NCI-H226 (cell line): ENCODE data around the gene PYROXD2.

Source experiments
- DNase-seq: peaks from one replicate; pipeline ENCODE4 v3.0.0-alpha.2; 2015

The PYROXD2 gene

DNA sequence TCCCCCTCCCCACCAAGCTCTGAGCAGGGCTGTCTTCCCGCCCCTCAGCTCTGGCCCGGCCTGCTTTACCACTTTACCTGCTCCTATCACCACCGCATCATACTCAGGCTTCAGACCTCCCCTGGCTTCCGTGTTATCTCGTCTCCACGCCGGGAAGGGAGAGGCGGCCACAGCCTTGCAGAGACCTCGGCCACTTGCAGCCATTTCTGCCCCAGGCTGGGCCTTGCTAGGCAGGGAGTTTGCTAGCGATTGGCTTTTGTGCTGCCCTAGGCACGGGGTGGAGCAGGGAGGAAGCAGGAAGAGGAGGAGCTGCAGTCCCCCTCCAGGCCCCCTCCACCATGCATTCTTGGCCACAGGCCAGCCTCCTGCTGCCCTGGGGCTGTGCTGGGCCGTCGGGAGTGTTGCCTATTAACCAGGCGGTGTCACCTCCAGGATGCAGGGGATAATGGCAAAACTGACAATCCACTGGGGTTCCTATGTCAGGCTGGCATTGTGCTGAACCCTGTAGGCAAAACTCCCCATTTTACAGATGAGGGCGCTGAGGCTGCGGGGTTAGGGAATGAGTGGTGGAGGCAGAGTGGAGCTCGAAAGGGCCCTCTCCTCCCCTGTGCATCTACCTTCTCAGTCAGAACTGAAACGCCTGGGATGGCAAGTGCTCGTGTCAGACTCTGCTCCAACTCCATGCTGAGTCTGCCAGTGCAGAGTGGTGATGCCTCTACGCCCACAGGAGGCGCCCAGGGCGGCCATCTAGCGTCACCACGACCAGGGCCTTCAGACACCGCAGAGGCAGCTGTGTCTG, at the start of gene PYROXD2:
Gene PYROXD2, minus strand, starts transcription at position 251 of the 799 bp plus-strand sequence. Its CDS starts 47 bp downstream, at position 204.
- peak; percentile 86 for DNase-seq

DNA sequence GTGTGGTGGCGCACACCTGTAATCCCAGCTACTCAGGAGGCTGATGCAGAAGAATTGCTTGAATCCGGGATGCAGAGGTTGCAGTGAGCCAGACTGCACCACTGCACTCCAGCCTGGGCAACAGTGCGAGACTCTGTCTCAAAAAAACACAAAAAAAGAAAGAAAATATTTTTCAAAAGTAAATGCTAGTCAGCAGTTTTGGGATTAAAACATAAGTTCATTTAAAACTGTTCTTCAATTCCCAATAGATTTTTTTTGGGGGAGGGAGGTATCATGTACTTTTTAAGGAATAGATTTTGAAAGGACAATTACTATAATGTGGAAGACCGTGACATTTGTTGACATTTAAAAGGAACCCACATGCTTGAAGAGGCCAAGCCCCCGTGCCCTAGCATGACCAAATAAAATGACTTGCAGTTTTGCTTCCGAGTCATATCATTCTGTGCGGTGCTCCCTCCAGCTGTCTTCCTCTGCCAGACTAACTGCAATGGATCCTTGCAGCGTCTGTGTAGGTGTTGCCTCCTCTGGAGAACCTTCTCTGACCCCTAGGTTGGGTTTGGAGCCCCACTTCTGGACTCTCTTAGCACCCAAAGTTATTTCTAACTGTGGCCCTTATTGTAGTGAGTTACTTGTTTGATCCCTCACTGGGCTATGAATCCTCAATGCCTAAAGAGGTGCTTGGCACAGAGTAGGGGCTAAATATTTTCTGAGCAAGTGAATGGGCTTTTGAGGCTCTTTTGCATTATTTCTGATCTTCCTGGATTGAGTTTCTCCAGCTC, 49.2 kb upstream of the PYROXD2 start:
- no peak for DNase-seq

- no peak for DNase-seq
Measured at GRCh38 chr10:98463016-98463415, 48.0 kb upstream of the PYROXD2 start.

GRCh38 chr10:98461500-98461842, 46.5 kb upstream of the PYROXD2 start:
- DNase-seq, result no peak

DNA sequence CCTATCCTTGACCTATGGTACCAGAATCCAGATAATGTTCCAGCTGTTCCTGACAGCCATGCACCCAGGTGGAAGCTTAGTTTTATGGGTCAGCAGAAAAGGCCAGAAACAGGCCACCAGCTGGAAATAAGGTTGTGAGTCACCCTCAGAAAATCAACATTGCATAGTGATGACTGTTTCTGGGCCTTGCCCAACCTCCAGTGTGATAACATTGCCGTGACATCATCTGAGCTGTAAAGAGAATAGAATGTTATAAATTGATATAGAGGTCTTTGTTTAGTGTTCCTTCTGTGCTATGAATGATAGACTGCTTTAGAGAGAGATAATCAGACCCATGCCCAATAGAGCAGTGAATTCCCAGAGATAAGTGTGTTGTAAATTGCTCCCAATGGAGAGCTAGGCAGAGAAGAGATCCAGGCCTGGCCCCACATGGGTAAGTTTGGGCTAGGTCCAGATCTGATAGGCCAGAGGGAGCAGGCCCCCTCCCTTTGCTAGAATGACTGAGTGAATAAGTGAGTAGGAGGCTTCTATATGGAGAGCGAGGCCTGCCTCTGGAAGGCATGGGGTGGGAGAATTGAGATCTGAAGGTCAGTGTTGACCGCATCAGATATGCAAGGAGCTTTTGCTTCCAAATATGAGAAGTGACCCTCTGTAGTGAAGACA, 46.0 kb upstream of the PYROXD2 start:
- peak; percentile 93 for DNase-seq

GRCh38 chr10:98458809-98459784, 44.1 kb upstream of the PYROXD2 start:
- DNase-seq, result no peak

GRCh38 chr10:98457721-98458120, 42.7 kb upstream of the PYROXD2 start:
- DNase-seq, result no peak

- no peak for DNase-seq
Measured at GRCh38 chr10:98456686-98457482, 41.9 kb upstream of the PYROXD2 start.

- no peak for DNase-seq
Measured at GRCh38 chr10:98456043-98456570, 41.1 kb upstream of the PYROXD2 start.

GRCh38 chr10:98453729-98454128, 38.7 kb upstream of the PYROXD2 start:
- no peak for DNase-seq

DNA sequence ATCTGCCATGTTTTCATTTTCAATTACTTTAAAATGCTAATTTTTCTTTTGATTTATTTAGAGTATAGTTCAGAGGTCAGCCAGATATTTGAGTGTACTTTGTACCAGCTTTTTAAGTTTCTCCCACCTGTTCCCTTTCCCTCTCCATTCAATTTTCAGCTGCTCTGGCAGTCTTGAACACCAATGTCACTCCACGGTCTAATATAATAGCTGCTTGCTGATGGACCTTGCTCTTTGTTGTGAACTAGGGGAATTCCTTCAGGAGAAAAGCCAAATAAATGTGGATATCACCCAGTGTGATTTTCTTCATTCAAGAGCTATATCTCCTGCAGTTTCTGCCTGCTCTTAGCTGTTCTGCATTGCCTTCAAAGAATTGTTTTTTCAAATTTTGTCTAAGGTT, 35.6 kb upstream of the PYROXD2 start:
- DNase-seq, result no peak

DNA sequence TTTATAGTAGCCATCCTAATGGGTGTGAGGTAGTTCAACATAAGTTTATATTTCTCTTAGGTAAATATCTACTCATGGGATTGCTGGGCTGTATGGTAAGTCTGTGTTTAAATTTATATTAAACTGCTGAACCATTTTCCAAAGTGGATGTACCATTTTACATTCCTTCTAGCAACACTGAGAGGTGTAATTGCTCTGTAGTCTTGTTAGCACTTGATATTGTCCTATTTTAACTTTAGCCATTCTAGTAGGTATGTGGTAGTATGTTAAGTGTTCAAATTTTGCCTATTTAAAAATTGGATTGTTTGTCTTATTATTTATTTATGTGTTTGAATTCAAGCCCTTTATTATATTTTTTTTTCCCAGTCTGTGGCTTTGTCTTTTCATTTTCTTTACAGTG, 34.3 kb upstream of the PYROXD2 start:
- DNase-seq, result no peak

DNA sequence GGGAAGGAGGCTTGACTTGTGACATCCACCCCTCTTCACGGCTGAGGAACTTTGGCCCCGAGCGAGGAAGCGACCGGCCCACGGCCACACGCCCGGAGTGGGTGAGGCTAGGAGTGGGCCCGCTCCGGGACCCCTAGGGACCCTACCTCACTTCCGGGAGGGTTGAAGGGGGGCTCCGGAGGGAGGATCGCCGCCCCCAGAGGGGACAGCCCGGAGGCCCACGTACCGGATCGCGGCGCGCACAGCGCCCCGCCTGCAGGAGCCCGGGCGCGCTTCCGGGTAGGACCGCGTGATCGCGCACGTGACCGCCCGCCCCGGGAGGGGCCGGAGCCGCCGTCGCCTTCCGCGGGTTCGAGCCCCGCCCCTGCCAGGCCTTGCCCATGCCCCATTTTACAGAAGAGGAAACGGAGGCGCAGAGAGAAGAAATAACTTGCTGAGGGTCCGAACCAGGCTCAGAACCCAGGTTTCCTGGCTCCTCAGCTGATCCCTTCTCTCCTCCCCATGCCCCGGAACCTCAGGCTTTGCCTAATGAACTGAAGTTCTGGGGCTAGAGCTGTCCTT, 31.8 kb upstream of the PYROXD2 start, which contains the start of gene HPS1:
Gene HPS1, minus strand, starts transcription at position 275 of the 561 bp plus-strand sequence. CDS start 3,695 bp downstream, outside the sequence.
- peak; percentile 70 for DNase-seq

- no peak for DNase-seq
Measured at GRCh38 chr10:98446151-98446660, 31.2 kb upstream of the PYROXD2 start.

- no peak for DNase-seq
Measured at GRCh38 chr10:98445200-98445812, 30.3 kb upstream of the PYROXD2 start.

DNA sequence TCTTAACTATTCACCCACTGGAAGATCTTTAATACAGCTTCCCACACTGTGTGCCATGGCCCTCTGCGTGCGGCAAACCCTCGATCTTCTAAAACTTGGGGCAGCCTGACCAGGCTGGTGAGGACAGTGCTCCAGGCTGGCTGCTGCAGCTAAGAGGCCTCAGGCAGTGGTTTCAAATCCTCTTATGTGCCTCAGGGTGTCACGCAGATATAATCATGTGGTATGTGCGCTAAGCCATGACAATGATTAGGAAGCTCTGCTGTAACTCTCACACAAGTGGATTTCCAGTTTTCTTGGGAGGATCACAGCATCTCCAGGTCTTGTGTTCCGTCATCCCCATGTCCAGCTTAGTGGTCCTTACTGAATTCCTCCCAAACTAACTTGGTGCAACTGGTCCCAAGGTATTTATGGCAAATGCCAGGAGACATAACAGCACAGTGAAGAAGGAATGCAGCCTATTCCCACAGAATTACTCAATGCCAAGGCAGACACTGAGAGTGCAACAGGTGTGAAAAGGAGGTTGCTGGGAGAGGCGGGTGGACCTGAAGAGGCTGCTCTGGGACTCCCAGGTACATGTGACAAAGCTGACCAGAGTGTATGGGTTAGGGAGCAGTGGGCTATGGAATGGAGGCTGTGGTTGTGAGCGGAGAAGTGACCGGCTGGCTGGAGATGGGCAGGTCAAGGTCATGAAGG, 29.5 kb upstream of the PYROXD2 start:
- DNase-seq, result no peak

DNA sequence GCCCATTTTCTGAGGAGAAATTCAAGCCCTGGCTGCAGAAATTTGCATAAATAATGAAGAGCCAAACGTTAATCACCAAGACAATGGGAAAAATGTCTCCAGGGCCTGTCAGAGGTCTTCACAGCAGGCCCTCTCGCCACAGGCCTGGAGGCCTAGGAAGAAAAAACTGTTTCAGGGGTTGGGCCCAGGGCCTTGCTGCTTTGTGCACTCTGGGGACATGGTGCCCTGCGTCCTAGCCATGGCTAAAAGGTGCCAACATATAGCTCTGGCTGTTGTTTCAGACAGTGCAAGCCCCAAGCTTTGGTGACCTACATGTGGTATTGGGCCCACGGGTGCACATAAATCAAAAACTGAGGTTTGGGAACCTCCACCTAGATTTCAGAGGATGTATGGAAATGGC, 23.7 kb upstream of the PYROXD2 start:
- no peak for DNase-seq

- no peak for DNase-seq
Measured at GRCh38 chr10:98436704-98437103, 21.7 kb upstream of the PYROXD2 start.

DNA sequence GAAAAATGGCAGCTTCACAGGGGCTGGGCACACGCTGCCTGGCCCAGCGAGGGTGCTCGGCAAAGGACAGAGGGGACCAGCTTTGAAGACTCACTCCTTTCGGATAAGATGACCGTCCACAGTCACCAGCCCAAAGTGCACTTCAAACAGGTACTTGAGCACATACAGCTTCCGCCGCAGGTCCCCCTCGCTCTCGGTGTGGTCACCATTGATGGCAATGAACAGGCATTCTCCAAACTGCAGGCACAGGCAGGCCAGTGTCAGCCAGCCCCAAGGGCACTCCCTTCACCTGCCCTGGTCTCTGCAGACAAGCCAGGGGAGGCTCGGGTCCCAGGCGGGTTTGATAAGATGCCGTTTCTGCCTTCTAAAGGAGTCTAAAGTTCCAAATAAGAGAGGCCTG, 20.2 kb upstream of the PYROXD2 start:
- no peak for DNase-seq
